Neural progenitor cell (in vitro differentiated cells): ENCODE measurements around the gene FOXE3. TPM values are rescaled to one million over a fixed set of nuclear protein-coding genes. Genes with fewer than 3 reads are reported as not detected.

Experiments used
- DNase-seq: peaks from one replicate; pipeline ENCODE4 v3.0.0-alpha.2; 2016; ENCODE audit warnings: low spot score
- H2AFZ ChIP-seq: fragments of 200-600 bp; sonication (generic); replicated peaks from 2 replicates; pipeline ENCODE4 v1.6.1; 2016; ENCODE audit warnings: antibody characterized with exemption
- H3F3A ChIP-seq: fragments of 200-600 bp; sonication (generic); 2 replicates; pipeline ENCODE4 v1.6.1; 2016; ENCODE audit warnings: antibody characterized with exemption, low read depth
- H3K27ac ChIP-seq: fragments of 200-600 bp; sonication (generic); 2 replicates; pipeline ENCODE4 v1.5.1; 2016; ENCODE audit warnings: mild to moderate bottlenecking
- H3K27me3 ChIP-seq: fragments of 200-600 bp; sonication (generic); 2 replicates; pipeline ENCODE4 v1.6.1; 2016; ENCODE audit warnings: mild to moderate bottlenecking, moderate library complexity
- H3K36me3 ChIP-seq: fragments of 200-600 bp; sonication (generic); 2 replicates; pipeline ENCODE4 v1.5.1; 2016
- H3K4me1 ChIP-seq: fragments of 200-600 bp; sonication (generic); 2 replicates; pipeline ENCODE4 v1.6.1; 2016; ENCODE audit warnings: mixed run types
- H3K4me2 ChIP-seq: fragments of 200-600 bp; sonication (generic); 2 replicates; pipeline ENCODE4 v1.6.1; 2016
- H3K4me3 ChIP-seq: fragments of 200-600 bp; sonication (generic); 2 replicates; pipeline ENCODE4 v1.5.1; 2016
- H3K79me2 ChIP-seq: fragments of 200-600 bp; sonication (generic); 2 replicates; pipeline ENCODE4 v1.6.1; 2016; ENCODE audit warnings: low read depth
- H3K9ac ChIP-seq: fragments of 200-600 bp; sonication (generic); 2 replicates; pipeline ENCODE4 v1.6.1; 2016
- H3K9me3 ChIP-seq: fragments of 200-600 bp; sonication (generic); 2 replicates; pipeline ENCODE4 v1.5.1; 2016; ENCODE audit warnings: low read depth
- H4K20me1 ChIP-seq: fragments of 200-600 bp; sonication (generic); 2 replicates; pipeline ENCODE4 v1.6.1; 2016; ENCODE audit warnings: low read depth
- H3K27ac Mint-ChIP-seq: 3 replicates; pipeline ENCODE4 v1.8.0; 2021; ENCODE audit warnings: mixed read lengths
- H3K27me3 Mint-ChIP-seq: 2 replicates; pipeline ENCODE4 v1.8.0; 2022; ENCODE audit warnings: low read depth, mild to moderate bottlenecking, inconsistent platforms, moderate library complexity, mixed read lengths; ENCODE audit not compliant: insufficient read depth
- H3K36me3 Mint-ChIP-seq: 3 replicates; pipeline ENCODE4 v1.8.0; 2021; ENCODE audit warnings: mixed read lengths
- H3K4me1 Mint-ChIP-seq: 3 replicates; pipeline ENCODE4 v1.8.0; 2021; ENCODE audit warnings: mixed read lengths
- H3K4me3 Mint-ChIP-seq: 3 replicates; pipeline ENCODE4 v1.8.0; 2021; ENCODE audit warnings: mild to moderate bottlenecking, moderate library complexity, mixed read lengths
- H3K9me3 Mint-ChIP-seq: 3 replicates; pipeline ENCODE4 v1.8.0; 2020; ENCODE audit warnings: mixed read lengths
- EZH2 ChIP-seq: fragments of 200-600 bp; sonication (generic); IDR thresholded peaks from 2 replicates; pipeline ENCODE4 v1.6.1; 2017; ENCODE audit warnings: antibody characterized with exemption, mild to moderate bottlenecking, moderate library complexity
- EZH2phosphoT487 ChIP-seq: fragments of 200-600 bp; sonication (generic); IDR thresholded peaks from 2 replicates; pipeline ENCODE4 v1.6.1; 2017; ENCODE audit warnings: antibody characterized with exemption
- total RNA-seq: library from RNA; depleted of rRNA; stranded (reverse); fragments of >200 nt; gene quantifications from 2 replicates; pipeline ENCODE4 v1.2.3, GENCODE V29; 2015; ENCODE audit warnings: low replicate concordance
- TF ChIP-seq, protein P1 (sequence below): fragments of 200-600 bp; sonication (generic); IDR thresholded peaks from 2 replicates; pipeline ENCODE4 v1.5.1; 2017; ENCODE audit warnings: antibody characterized with exemption, mild to moderate bottlenecking

The FOXE3 gene
- total RNA-seq, 1 donor from 2014 or later, result not detected

DNA sequence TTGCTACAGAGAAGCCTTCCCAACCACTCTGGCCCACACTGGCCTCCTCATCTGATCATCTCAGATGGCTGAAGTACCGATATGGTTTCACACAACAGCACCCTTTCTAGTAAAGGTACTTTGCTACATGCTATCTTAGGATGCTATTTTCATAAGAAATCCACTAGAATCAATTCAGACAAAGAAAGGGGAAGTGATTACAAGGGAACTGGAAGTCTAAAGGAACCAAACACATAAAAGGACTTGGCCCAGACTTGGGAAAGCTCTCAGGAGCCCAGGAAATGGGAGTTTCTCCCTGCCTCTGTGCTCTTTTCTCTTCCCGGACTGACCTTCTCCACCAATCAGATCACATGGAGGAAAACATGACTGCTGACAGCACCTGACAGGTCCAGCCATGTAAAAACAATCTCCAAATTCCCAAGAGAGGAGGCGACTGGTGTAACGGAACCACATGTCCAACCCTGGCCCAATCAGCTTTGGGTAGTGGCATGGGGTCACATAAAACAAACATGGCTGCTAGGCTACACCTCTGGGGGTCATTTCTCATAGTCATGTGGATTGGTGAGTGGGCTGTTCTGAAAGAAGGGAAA, 12.7 kb upstream of the FOXE3 start:
- Mint-ChIP-seq H3K27me3 (peaks cover 12% of the 10 kb centered on the region), H3K27ac (no peak overlapping the region)

DNA sequence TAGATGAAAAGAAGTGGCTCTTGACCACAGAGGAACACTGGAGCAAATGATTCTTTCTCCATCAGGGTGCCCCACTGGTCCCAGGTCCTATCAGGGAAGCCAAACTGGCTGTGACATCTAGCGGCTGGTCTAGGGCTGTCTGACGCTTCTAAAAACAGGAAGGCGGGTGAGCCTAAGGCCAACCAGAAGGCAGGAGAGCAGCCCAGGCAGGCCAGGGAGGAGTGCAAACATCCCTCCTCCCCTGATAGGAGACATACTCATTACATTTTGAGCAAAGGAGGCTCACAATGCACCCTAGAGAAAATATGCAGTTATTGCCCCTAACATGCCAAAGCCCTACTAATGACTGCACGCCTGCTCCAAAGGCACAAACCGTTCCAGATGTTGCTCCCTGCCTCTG, 10.4 kb upstream of the FOXE3 start:
- Histone ChIP-seq H3K4me3 (no peak overlapping the region), H3K9me3 (no peaks in the 10 kb centered on the region), H2AFZ (no peak overlapping the region), H3K27me3 (peaks cover 55% of the 10 kb centered on the region), H3K36me3 (no peaks in the 10 kb centered on the region), H3K4me1 (no peaks in the 10 kb centered on the region), H3K4me2 (no peak overlapping the region), H3K79me2 (no peaks in the 10 kb centered on the region), H3K27ac (no peak overlapping the region), H4K20me1 (no peaks in the 10 kb centered on the region), H3K9ac (no peak overlapping the region), H3F3A (no peaks in the 10 kb centered on the region)
- DNase-seq, result no peak
- H3K4me3 Mint-ChIP-seq, result no peak overlapping the region
- no peak overlapping the region for H3K27ac Mint-ChIP-seq
- no peaks in the 10 kb centered on the region for H3K36me3 Mint-ChIP-seq
- TF ChIP-seq, protein P1, sequence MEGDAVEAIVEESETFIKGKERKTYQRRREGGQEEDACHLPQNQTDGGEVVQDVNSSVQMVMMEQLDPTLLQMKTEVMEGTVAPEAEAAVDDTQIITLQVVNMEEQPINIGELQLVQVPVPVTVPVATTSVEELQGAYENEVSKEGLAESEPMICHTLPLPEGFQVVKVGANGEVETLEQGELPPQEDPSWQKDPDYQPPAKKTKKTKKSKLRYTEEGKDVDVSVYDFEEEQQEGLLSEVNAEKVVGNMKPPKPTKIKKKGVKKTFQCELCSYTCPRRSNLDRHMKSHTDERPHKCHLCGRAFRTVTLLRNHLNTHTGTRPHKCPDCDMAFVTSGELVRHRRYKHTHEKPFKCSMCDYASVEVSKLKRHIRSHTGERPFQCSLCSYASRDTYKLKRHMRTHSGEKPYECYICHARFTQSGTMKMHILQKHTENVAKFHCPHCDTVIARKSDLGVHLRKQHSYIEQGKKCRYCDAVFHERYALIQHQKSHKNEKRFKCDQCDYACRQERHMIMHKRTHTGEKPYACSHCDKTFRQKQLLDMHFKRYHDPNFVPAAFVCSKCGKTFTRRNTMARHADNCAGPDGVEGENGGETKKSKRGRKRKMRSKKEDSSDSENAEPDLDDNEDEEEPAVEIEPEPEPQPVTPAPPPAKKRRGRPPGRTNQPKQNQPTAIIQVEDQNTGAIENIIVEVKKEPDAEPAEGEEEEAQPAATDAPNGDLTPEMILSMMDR, result no peak
- TF ChIP-seq EZH2 (no peak), EZH2phosphoT487 (no peak)
- peaks cover 16% of the 10 kb centered on the region for H3K27me3 Mint-ChIP-seq
- H3K4me1 Mint-ChIP-seq, result no peaks in the 10 kb centered on the region
- no peaks in the 10 kb centered on the region for H3K9me3 Mint-ChIP-seq

More for the DNA sequence above, 12.7 kb upstream of the FOXE3 start:
- Histone ChIP-seq H3F3A (no peaks in the 10 kb centered on the region), H3K9ac (no peak overlapping the region), H3K27me3 (peaks cover 65% of the 10 kb centered on the region), H3K27ac (no peak overlapping the region), H3K9me3 (no peaks in the 10 kb centered on the region), H3K4me1 (no peaks in the 10 kb centered on the region), H4K20me1 (no peaks in the 10 kb centered on the region), H3K4me3 (no peak overlapping the region), H2AFZ (no peak overlapping the region), H3K4me2 (no peak overlapping the region), H3K79me2 (no peaks in the 10 kb centered on the region), H3K36me3 (no peaks in the 10 kb centered on the region)
- Mint-ChIP-seq H3K36me3 (no peaks in the 10 kb centered on the region), H3K9me3 (no peaks in the 10 kb centered on the region), H3K4me1 (no peaks in the 10 kb centered on the region), H3K4me3 (no peak overlapping the region)
- DNase-seq, result no peak
- TF ChIP-seq EZH2phosphoT487 (no peak), EZH2 (no peak)
- TF ChIP-seq, protein P1, result no peak

DNA sequence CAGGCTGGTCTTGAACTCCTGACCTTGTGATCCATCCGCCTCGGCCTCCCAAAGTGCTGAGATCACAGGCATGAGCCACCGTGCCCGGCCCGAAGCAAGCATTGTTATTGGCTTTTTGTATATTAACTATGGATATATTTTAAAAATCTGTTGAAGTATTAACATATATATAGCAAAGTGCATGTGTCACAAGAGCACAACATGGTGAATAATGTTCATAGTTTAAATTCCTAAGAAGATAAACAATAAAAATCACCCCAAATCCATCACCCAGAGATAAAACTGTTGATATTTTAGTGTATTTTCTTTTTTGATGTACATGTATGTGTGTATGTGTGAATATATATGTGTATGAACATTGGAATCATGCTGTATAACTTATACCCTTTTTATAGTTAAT, 9.1 kb upstream of the FOXE3 start:
- TF ChIP-seq, protein P1, result no peak
- TF ChIP-seq EZH2 (no peak), EZH2phosphoT487 (no peak)

More for the DNA sequence above, 9.1 kb upstream of the FOXE3 start:
- no peak overlapping the region for H3K27ac ChIP-seq
- H4K20me1 ChIP-seq, result no peaks in the 10 kb centered on the region
- H3K4me2 ChIP-seq, result no peak overlapping the region
- Mint-ChIP-seq H3K27me3 (peaks cover 16% of the 10 kb centered on the region), H3K4me3 (no peak overlapping the region), H3K9me3 (no peaks in the 10 kb centered on the region), H3K27ac (no peak overlapping the region), H3K4me1 (no peaks in the 10 kb centered on the region), H3K36me3 (no peaks in the 10 kb centered on the region)
- H3K36me3 ChIP-seq, result no peaks in the 10 kb centered on the region
- H3K4me3 ChIP-seq, result no peak overlapping the region
- H3K27me3 ChIP-seq, result peaks cover 53% of the 10 kb centered on the region
- H2AFZ ChIP-seq, result no peak overlapping the region
- no peak overlapping the region for H3K9ac ChIP-seq
- no peaks in the 10 kb centered on the region for H3K9me3 ChIP-seq
- H3K79me2 ChIP-seq, result no peaks in the 10 kb centered on the region
- no peaks in the 10 kb centered on the region for H3F3A ChIP-seq
- H3K4me1 ChIP-seq, result peaks cover 2% of the 10 kb centered on the region
- DNase-seq, result no peak
